ENCODE data around the gene B3GAT2.

Gene B3GAT2

GRCh38 chr6:70841112-70841511 lies 115.7 kb downstream of the B3GAT2 start:
- no peak for DNase-seq

DNA sequence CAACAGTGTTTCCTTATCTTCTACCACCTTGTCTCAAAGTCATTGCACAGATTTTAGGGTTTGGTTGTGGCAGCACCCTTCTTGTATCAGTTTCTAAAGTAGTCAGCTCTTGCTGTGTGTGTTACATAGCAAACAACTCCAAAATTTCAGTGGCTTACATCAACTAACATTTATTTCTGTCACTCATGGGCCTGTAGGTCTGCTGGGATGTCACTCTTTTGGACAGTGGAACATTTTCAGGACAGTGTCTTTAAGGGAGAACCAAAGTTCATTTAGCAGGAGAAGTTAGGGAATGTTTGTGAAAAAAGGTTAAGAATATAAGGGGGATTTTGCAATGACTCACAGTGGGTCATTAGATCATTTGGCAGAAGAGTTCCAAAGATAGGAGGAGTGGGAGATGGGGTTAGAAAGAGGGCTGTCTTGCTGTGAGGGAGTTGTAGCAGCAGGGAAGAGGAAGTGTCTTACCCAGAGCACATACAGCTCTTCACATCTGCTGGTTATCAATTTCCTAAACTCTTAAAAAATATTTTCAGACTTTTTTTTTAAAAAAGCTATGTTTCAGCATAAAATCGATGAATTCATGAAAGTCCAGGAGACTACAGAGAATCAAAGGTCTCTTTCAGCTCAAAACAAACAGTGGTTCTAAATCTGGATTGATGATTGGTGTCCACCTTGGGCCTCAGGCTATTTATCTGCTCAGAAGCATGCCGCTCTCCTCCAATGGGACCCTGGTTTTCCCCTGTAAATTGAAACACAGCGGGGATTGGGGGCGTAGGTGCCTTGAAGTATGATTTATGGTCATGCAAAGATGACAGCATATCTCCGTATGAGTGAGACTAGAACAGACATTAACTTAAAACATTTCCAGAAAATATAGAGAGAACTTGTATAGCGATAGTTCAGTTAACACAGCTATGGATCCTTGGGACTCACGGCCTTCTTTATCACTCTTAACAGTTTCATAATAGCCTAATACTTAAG lies 117.3 kb downstream of the B3GAT2 start:
- DNase-seq, result no peak

- DNase-seq, result no peak
These were observed 118.0 kb downstream of the B3GAT2 start for GRCh38 chr6:70838907-70839285.

DNA sequence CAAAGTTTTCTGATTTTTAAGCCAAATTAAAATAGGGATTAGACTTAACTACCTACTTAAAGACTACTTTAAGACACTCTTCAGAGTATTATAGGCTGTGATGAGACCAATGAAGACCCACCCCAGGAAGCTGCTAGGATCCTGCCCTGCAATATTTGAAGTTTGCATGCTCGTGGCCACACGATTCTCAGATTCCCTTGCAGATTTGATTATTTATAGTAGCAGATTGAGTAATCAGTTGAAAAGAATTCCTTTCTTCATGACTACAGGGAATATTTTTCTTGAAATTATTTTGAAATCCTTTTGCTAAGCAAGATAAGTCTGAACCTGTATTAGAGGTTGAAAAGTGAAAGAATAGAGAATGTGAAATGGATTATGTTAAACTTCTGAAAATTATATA lies 122.3 kb downstream of the B3GAT2 start:
- DNase-seq, result peak; percentile 42

DNA sequence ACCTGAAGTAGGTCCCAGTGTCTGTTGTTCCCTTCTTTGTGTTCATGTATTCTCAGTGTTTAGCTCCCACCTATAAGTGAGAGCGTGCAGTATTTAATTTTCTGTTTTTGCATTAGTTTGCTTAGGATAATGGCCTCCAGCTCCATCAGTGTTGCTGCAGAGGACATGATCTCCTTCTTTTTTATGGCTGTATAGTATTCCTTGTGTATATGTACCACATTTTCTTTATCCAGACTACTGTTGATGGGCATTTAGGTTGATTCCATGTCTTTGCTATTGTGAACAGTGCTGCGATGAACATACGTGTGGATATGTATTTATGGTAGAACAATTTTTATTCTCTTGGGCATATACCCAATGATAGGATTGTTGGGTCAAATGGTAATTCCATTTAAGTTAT lies 125.4 kb downstream of the B3GAT2 start:
- no peak for DNase-seq

GRCh38 chr6:70823651-70824050 lies 133.2 kb downstream of the B3GAT2 start:
- DNase-seq, result no peak

DNA sequence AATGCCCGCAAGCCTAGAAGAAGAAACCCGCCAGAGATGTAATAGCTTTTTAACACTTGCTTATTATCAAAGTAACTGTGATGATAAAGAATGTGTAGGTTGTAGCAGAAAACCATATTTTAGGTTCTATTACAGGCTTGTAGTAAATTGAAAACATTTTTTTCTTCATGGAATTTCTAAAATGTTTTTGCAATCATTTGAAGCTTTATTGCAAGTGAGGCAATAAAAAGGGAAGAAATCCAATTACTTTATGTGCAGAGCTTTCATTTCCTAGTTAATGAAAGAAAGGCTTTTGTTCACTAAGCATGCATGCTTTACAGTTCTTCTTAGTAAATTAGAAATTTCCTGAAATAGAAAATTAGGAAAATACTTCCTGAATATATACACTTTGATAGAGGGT lies 135.1 kb downstream of the B3GAT2 start:
- DNase-seq, result no peak

DNA sequence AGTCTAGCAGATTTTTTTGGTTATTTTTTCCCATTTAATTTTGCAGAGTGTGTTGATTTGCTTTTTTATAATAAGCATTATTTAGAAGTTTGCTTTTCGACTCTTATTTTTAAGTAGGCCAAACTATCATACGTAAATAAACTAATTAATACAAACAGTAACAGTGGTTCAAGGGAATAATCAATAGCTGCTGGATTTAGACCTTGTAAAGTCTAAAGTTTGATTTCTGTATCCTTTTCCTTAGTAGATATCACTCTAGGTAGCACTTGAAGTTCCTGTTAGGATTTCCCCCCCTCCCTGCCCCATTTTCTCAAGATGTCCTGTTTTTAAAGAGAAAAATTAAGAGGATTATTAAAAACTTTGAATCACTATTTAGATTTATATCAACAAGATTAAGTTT lies 136.1 kb downstream of the B3GAT2 start:
- no peak for DNase-seq

DNA sequence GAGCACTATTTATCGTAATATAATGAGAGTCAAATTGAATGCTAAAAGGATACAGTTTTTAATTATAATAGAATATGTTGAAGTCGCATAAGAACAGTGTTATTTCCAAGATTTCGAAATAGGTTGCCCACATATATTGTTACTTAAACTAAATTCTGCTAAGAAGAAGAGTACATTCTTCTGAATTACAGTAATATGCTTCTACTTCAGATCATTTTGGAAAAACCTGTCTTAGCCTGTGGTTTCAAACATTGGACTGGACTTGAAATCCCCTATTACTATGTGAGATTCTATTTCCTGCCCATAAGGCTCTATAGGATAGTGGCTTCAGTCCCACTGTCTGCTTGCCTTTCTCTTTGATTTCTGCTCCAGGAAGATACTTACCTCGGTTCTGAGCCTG lies 137.2 kb downstream of the B3GAT2 start:
- no peak for DNase-seq

DNA sequence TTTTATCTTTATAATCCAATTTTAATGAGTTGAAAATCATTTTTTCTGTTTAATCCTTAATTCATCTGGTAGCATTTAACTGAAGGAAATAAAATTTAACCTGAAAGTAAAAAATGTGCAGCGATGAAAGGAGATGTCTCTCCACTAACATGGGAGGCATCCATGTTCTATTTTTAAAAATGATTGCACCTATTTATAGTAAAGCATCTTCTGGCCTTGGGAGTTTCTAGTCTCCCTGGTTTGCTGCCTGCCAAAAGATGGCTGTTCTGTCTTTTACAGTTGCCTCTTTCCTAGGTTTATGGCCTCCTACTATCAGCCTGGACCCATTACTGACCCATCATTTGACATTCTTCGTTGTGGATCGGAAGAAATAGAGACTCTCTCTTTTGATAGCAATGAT lies 143.0 kb downstream of the B3GAT2 start:
- DNase-seq, result no peak

DNA sequence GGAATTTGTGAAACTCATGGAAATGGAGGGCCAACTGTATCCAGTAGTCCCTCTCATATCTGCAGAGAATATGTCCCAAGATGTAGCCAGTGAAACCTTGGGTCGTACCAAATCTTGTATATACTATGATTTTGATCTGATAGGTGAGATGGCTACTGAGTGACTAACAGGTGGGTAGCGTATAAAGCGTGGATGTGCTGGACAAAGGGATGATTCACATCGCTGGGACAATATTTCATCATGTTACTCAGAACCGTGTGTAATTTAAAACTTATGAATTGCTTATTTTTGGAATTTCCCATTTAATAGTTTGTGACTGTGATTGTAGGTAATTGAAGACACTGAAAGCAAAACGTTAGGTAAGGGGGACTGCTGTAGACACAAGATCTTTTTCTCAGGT lies 145.1 kb downstream of the B3GAT2 start:
- DNase-seq, result peak; percentile 12
